GM12878 (cell line): Measurements from ENCODE around the gene NACAD. TPM values are rescaled to one million over a fixed set of nuclear protein-coding genes. Genes with fewer than 3 reads are reported as not detected.
A peak's percentile ranks its signal among the peaks of the same experiment; 100 is the strongest.

Experiments
- ATF2 ChIP-seq: IDR thresholded peaks from 2 replicates; pipeline ENCODE4 v1.6.1; 2012; ENCODE audit warnings: low read length, inconsistent platforms
- EP300 ChIP-seq, 2 experiments: fragments of 150-350 bp in 1 of 2; IDR thresholded peaks; 2 replicates each; pipeline ENCODE4 v1.6.1; 2011 to 2012; ENCODE audit warnings: low read depth in 2 of 2, low read length in 2 of 2, borderline replicate concordance in 1 of 2, improper control_type of control experiment in 1 of 2, inconsistent platforms in 1 of 2; ENCODE audit not compliant: control insufficient read depth in 1 of 2
- GABPA ChIP-seq: IDR thresholded peaks from 2 replicates; pipeline ENCODE4 v1.6.1; 2014; ENCODE audit warnings: antibody characterized with exemption, low read depth, mild to moderate bottlenecking, inconsistent platforms
- HDGF ChIP-seq: fragments of 450-650 bp; IDR thresholded peaks from 2 replicates; pipeline ENCODE4 v1.6.1; 2016; ENCODE audit warnings: antibody characterized with exemption
- IKZF1 ChIP-seq: fragments of 450-650 bp; conservative IDR thresholded peaks from 2 replicates; pipeline ENCODE4 v1.6.1; 2017; ENCODE audit warnings: antibody characterized with exemption, mild to moderate bottlenecking
- IRF4 ChIP-seq: IDR thresholded peaks from 2 replicates; pipeline ENCODE4 v1.6.1; 2011; ENCODE audit warnings: low read depth, low read length
- NFYB ChIP-seq: IDR thresholded peaks from 2 replicates; pipeline ENCODE4 v1.6.1; 2011; ENCODE audit warnings: low read depth, mild to moderate bottlenecking, low read length, improper control_type of control experiment, moderate library complexity; ENCODE audit not compliant: insufficient read depth
- NRF1 ChIP-seq: conservative IDR thresholded peaks from 2 replicates; pipeline ENCODE4 v1.6.1; 2011; ENCODE audit warnings: mild to moderate bottlenecking, low read depth, low read length, improper control_type of control experiment
- PAX5 ChIP-seq: IDR thresholded peaks from 2 replicates; pipeline ENCODE4 v1.6.1; 2011; ENCODE audit warnings: low read depth, low read length, borderline replicate concordance
- RUNX3 ChIP-seq: IDR thresholded peaks from 2 replicates; pipeline ENCODE4 v1.6.1; 2012; ENCODE audit warnings: low read length, inconsistent platforms
- SMAD5 ChIP-seq: IDR thresholded peaks from 2 replicates; pipeline ENCODE4 v1.6.1; 2016; ENCODE audit warnings: antibody characterized with exemption, low read depth
- SPI1 ChIP-seq: IDR thresholded peaks from 2 replicates; pipeline ENCODE4 v1.6.1; 2011; ENCODE audit warnings: low read depth, mild to moderate bottlenecking, low read length, moderate library complexity, borderline replicate concordance; ENCODE audit not compliant: insufficient read depth
- ZBTB40 ChIP-seq: fragments of 450-650 bp; IDR thresholded peaks from 2 replicates; pipeline ENCODE4 v1.6.1; 2016; ENCODE audit warnings: mild to moderate bottlenecking, moderate library complexity, borderline replicate concordance
- ZNF207 ChIP-seq: fragments of 450-650 bp; IDR thresholded peaks from 2 replicates; pipeline ENCODE4 v1.6.1; 2014; ENCODE audit warnings: antibody characterized with exemption, mild to moderate bottlenecking, borderline replicate concordance
- polyA plus RNA-seq, 11 experiments: library from polyadenylated mRNA; depleted of rRNA in 4 of 11; unstranded in 6 of 11; stranded (reverse) in 5 of 11; fragments of >200 nt; fragmentation: Nextera tagmentation in 4 of 11; fragmentation: Illumina TruSeq in 1 of 11; extraction: Ambion mirVana in 4 of 11; extraction: Trizol in 1 of 11; gene quantifications; 1 replicate in 1 of 11; 2 replicates in 10 of 11; pipeline versions ENCODE4 v1.2.1 to v1.2.3, GENCODE V29; 2011 to 2016; ENCODE audit warnings: inconsistent platforms in 2 of 11, missing spikeins in 2 of 11, low read depth in 1 of 11
- total RNA-seq, 4 experiments: library from RNA; depleted of rRNA in 3 of 4; stranded (reverse); fragments of >200 nt in 3 of 4; fragmentation: Illumina TruSeq in 1 of 4; extraction: Trizol in 1 of 4; gene quantifications; 2 replicates each; pipeline versions ENCODE4 v1.2.1 to v1.2.3, GENCODE V29; 2013 to 2021
- TF ChIP-seq, protein P1 (sequence below): IDR thresholded peaks from 2 replicates; pipeline ENCODE4 v1.6.1; 2011; ENCODE audit warnings: borderline replicate concordance, low read depth, mild to moderate bottlenecking, moderate library complexity, mixed read lengths, low read length; ENCODE audit not compliant: insufficient read depth; ENCODE audit errors: extremely low read length
- TF ChIP-seq, protein P2 (sequence below): fragments of 450-650 bp; formaldehyde crosslinking; IDR thresholded peaks from 2 replicates; pipeline ENCODE4 v1.4.0; 2020; ENCODE audit warnings: mild to moderate bottlenecking, moderate library complexity

The NACAD gene
- total and polyA plus RNA-seq, 10 of the 15 experiments (the other 5 are each of a cell fraction or from before 2014, with no cell fraction given): not detected

- TF ChIP-seq ATF2 (peak; percentile 27; the same call in 1 of the 2 replicates), PAX5 (peak; percentile 58; the same call in 1 of the 2 replicates), GABPA (peak; percentile 87), SPI1 (no peak), NFYB (no peak), ZBTB40 (peak; percentile 91), SMAD5 (peak; percentile 96), HDGF (0 out of 2 replicates have a peak, but pooled peaks have one; percentile 46), NRF1 (no peak), RUNX3 (peak; percentile 10; the same call in 1 of the 2 replicates), ZNF207 (peak; percentile 64), EP300 (IDR thresholded peaks at IDR 0.05; ENCODE audit: borderline replicate concordance in 1 of 2, control insufficient read depth in 1 of 2, low read depth in 2 of 2, low read length in 2 of 2) (peak; percentile 12 to 57; a peak in 2 of 4 replicates), IKZF1 (peak; percentile 90), IRF4 (no peak)
- TF ChIP-seq, protein P1, sequence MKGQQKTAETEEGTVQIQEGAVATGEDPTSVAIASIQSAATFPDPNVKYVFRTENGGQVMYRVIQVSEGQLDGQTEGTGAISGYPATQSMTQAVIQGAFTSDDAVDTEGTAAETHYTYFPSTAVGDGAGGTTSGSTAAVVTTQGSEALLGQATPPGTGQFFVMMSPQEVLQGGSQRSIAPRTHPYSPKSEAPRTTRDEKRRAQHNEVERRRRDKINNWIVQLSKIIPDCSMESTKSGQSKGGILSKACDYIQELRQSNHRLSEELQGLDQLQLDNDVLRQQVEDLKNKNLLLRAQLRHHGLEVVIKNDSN: peak; percentile 8
- TF ChIP-seq, protein P2, sequence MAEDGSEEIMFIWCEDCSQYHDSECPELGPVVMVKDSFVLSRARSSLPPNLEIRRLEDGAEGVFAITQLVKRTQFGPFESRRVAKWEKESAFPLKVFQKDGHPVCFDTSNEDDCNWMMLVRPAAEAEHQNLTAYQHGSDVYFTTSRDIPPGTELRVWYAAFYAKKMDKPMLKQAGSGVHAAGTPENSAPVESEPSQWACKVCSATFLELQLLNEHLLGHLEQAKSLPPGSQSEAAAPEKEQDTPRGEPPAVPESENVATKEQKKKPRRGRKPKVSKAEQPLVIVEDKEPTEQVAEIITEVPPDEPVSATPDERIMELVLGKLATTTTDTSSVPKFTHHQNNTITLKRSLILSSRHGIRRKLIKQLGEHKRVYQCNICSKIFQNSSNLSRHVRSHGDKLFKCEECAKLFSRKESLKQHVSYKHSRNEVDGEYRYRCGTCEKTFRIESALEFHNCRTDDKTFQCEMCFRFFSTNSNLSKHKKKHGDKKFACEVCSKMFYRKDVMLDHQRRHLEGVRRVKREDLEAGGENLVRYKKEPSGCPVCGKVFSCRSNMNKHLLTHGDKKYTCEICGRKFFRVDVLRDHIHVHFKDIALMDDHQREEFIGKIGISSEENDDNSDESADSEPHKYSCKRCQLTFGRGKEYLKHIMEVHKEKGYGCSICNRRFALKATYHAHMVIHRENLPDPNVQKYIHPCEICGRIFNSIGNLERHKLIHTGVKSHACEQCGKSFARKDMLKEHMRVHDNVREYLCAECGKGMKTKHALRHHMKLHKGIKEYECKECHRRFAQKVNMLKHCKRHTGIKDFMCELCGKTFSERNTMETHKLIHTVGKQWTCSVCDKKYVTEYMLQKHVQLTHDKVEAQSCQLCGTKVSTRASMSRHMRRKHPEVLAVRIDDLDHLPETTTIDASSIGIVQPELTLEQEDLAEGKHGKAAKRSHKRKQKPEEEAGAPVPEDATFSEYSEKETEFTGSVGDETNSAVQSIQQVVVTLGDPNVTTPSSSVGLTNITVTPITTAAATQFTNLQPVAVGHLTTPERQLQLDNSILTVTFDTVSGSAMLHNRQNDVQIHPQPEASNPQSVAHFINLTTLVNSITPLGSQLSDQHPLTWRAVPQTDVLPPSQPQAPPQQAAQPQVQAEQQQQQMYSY (CRISPR knock-in tag): no peak
These were observed 22.8 kb upstream of the NACAD start, which contains the start of gene TBRG4 (continued) for GRCh38 chr7:45111298-45112223.
